Suprapubic skin (tissue), 4 donors: Measurements from ENCODE around the gene MARCO.

Experiments
- CTCF ChIP-seq, 2 donors: fragments of 200-600 bp in 1 of 2; fragments of 450-650 bp in 1 of 2; sonication (generic) in 1 of 2; IDR thresholded peaks; one replicate each; pipeline ENCODE4 v1.5.1; 2016 to 2019; ENCODE audit warnings: antibody characterized with exemption in 2 of 2, mild to moderate bottlenecking in 1 of 2, moderate library complexity in 1 of 2
- POLR2A ChIP-seq, 2 donors: fragments of 450-650 bp; IDR thresholded peaks; one replicate each; pipeline ENCODE4 v1.6.1; 2017; ENCODE audit warnings: antibody characterized with exemption in 2 of 2, mild to moderate bottlenecking in 2 of 2, moderate library complexity in 2 of 2
- POLR2AphosphoS5 ChIP-seq, 3 donors: sonication (generic); formaldehyde crosslinking; IDR thresholded peaks; one replicate each; pipeline ENCODE4 v1.6.1; 2017; ENCODE audit warnings: antibody characterized with exemption in 3 of 3

GRCh38 chr2:118971245-118972122 lies 29.5 kb downstream of the MARCO start:
- no peak for TF ChIP-seq CTCF (IDR thresholded peaks at IDR 0.05)
- no peak for TF ChIP-seq POLR2AphosphoS5 (IDR thresholded peaks at IDR 0.05)
- no peak for TF ChIP-seq POLR2A (IDR thresholded peaks at IDR 0.05)
